NCI-H2081 (cell line): ENCODE measurements around the gene MCMBP.
"Not testable (repeated sequence)": the region's sequence is repeated elsewhere in the genome, so short reads cannot be mapped to it uniquely, and the experiment has no call there.

Experiments used
- DNase-seq, 2 experiments: peaks; one replicate each; lab custom pipeline; 2025; lab: John Stamatoyannopoulos, UW

Gene MCMBP

GRCh38 chr10:119878524-119878923 is 5.9 kb upstream of the MCMBP start:
- DNase-seq = no peak

GRCh38 chr10:119872860-119873681 is 428 bp upstream of the MCMBP start:
- DNase-seq = peak; percentile 79 to 81

- DNase-seq = peak; percentile 21 to 54
Measured at GRCh38 chr10:119871881-119872609, 598 bp downstream of the MCMBP start.

GRCh38 chr10:119869398-119869797 is 3.2 kb downstream of the MCMBP start:
- DNase-seq = not testable (repeated sequence)

GRCh38 chr10:119867317-119867716 is 5.3 kb downstream of the MCMBP start:
- DNase-seq = no peak

GRCh38 chr10:119865699-119866240 is 6.9 kb downstream of the MCMBP start:
- no peak for DNase-seq

GRCh38 chr10:119863951-119864565 is 8.6 kb downstream of the MCMBP start:
- DNase-seq = no peak

- DNase-seq = no peak
Measured at GRCh38 chr10:119862524-119862923, 10.1 kb downstream of the MCMBP start.

- DNase-seq = no peak
Measured at GRCh38 chr10:119860866-119861607, 11.6 kb downstream of the MCMBP start.

- DNase-seq = peak; percentile 26 to 40
Measured at GRCh38 chr10:119859420-119860258, 13.0 kb downstream of the MCMBP start.

GRCh38 chr10:119858063-119858462 is 14.6 kb downstream of the MCMBP start:
- DNase-seq = no peak

GRCh38 chr10:119853574-119853973 is 19.1 kb downstream of the MCMBP start:
- DNase-seq = no peak

GRCh38 chr10:119852822-119853221 is 19.8 kb downstream of the MCMBP start:
- no peak for DNase-seq

- no peak for DNase-seq
Measured at GRCh38 chr10:119852277-119852676, 20.4 kb downstream of the MCMBP start.

- DNase-seq = no peak
Measured at GRCh38 chr10:119849944-119850343, 22.7 kb downstream of the MCMBP start.

- DNase-seq = no peak
Measured at GRCh38 chr10:119849031-119849789, 23.4 kb downstream of the MCMBP start.

GRCh38 chr10:119845656-119846055 is 27.0 kb downstream of the MCMBP start:
- DNase-seq = no peak

GRCh38 chr10:119834188-119834587 is 38.5 kb downstream of the MCMBP start:
- no peak for DNase-seq

- no peak for DNase-seq
Measured at GRCh38 chr10:119832951-119833350, 39.7 kb downstream of the MCMBP start.

- no peak for DNase-seq
Measured at GRCh38 chr10:119831656-119832055, 41.0 kb downstream of the MCMBP start.
